AG04450 (cell line): ENCODE measurements around the gene SAP30BP. TPM values are rescaled to one million over a fixed set of nuclear protein-coding genes. Genes with fewer than 3 reads are reported as not detected.

ENCODE experiments used
- CTCF ChIA-PET: fragments of 300-600, 350-600 bp; formaldehyde crosslinking; extraction: SDS; loops from one replicate; lab custom pipeline; 2022; ENCODE audit warnings: antibody characterized with exemption, inconsistent platforms; lab: Charles Lee
- POLR2A ChIA-PET: fragments of 350-600 bp; formaldehyde crosslinking; extraction: SDS; loops from one replicate; lab custom pipeline; 2021; ENCODE audit warnings: antibody characterized with exemption, inconsistent platforms; lab: Yijun Ruan, JAX
- DNase-seq: peaks from one replicate; pipeline ENCODE4 v3.0.0-alpha.2; 2011; ENCODE audit warnings: low read depth, low spot score
- H3K27ac ChIP-seq: one replicate; pipeline ENCODE4 v1.5.1; 2012; ENCODE audit warnings: low read depth, low read length, control low read depth
- H3K27me3 ChIP-seq: one replicate; pipeline ENCODE4 v1.6.0; 2012; ENCODE audit warnings: low read length; ENCODE audit not compliant: control insufficient read depth, insufficient read depth
- H3K4me3 ChIP-seq: 2 replicates; pipeline ENCODE4 v1.5.1; 2011; ENCODE audit warnings: mild to moderate bottlenecking, low read depth, low read length, control low read depth
- H3K9me3 ChIP-seq: 2 replicates; pipeline ENCODE4 v1.5.1; 2012; ENCODE audit warnings: low read length; ENCODE audit not compliant: control insufficient read depth, insufficient read depth
- polyA plus RNA-seq: library from polyadenylated mRNA; depleted of rRNA; stranded (reverse); fragments of >200 nt; gene quantifications from 2 replicates; pipeline ENCODE4 v1.2.3, GENCODE V29; 2011
- TF ChIP-seq, protein P1 (sequence below): IDR thresholded peaks from 2 replicates; pipeline ENCODE4 v1.5.1; 2011; ENCODE audit warnings: low read depth, low read length, control low read depth, inconsistent platforms

SAP30BP gene
- polyA plus RNA-seq, 1 experiment: 75.4 TPM

GRCh38 chr17:75742337-75742736, 75.2 kb downstream of the SAP30BP start:
- ChIA-PET CTCF (interaction anchor here (0.8 to 1.5 kb wide), 2 partner anchors 67 to 109 kb away, joined by 3 read pairs; partner anchors contain the start of gene SMIM5), POLR2A (no interaction called here)
- Histone ChIP-seq H3K4me3 (no peak overlapping the region), H3K27me3 (peaks cover 8% of the 10 kb centered on the region), H3K9me3 (no peaks in the 10 kb centered on the region), H3K27ac (no peak overlapping the region)
- DNase-seq: no peak
- TF ChIP-seq, protein P1, sequence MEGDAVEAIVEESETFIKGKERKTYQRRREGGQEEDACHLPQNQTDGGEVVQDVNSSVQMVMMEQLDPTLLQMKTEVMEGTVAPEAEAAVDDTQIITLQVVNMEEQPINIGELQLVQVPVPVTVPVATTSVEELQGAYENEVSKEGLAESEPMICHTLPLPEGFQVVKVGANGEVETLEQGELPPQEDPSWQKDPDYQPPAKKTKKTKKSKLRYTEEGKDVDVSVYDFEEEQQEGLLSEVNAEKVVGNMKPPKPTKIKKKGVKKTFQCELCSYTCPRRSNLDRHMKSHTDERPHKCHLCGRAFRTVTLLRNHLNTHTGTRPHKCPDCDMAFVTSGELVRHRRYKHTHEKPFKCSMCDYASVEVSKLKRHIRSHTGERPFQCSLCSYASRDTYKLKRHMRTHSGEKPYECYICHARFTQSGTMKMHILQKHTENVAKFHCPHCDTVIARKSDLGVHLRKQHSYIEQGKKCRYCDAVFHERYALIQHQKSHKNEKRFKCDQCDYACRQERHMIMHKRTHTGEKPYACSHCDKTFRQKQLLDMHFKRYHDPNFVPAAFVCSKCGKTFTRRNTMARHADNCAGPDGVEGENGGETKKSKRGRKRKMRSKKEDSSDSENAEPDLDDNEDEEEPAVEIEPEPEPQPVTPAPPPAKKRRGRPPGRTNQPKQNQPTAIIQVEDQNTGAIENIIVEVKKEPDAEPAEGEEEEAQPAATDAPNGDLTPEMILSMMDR: no peak

- Histone ChIP-seq H3K27me3 (peaks cover 8% of the 10 kb centered on the region), H3K4me3 (no peak overlapping the region), H3K27ac (no peak overlapping the region), H3K9me3 (no peaks in the 10 kb centered on the region)
- DNase-seq: no peak
- ChIA-PET POLR2A (no interaction called here), CTCF (interaction anchor here (0.6 kb wide), 1 partner anchor 630 kb away, joined by 5 read pairs; no protein-coding TSS in a partner anchor)
- TF ChIP-seq, protein P1: no peak
These were observed 76.6 kb downstream of the SAP30BP start for GRCh38 chr17:75743625-75744206.

DNA sequence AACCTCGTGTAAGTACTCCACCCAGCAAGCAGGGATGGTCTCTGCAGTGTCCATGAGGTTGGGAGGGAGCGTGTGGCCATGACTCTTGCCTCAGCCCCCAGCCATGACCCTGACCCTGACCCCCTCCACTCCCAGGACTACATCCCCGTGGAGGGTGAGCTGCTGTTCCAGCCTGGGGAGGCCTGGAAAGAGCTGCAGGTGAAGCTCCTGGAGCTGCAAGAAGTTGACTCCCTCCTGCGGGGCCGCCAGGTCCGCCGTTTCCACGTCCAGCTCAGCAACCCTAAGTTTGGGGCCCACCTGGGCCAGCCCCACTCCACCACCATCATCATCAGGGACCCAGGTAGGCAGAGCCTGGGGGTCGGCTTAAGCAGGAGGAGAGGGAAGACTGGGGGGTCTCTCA, 81.6 kb downstream of the SAP30BP start:
- DNase-seq: no peak
- Histone ChIP-seq H3K27me3 (peaks cover 3% of the 10 kb centered on the region), H3K27ac (no peak overlapping the region), H3K4me3 (no peak overlapping the region), H3K9me3 (no peaks in the 10 kb centered on the region)
- TF ChIP-seq, protein P1: no peak
- POLR2A ChIA-PET: interaction anchor here (0.6 to 1.5 kb wide), 2 partner anchors 116 to 266 kb away, joined by 3 to 13 read pairs; partner anchors contain the start of gene SMIM5
- CTCF ChIA-PET: interaction anchor here (0.7 to 9.9 kb wide), 28 partner anchors 8 to 323 kb away, joined by 3 to 309 read pairs (median 8); partner anchors contain the start of genes GALK1, RECQL5, SAP30BP and SMIM5

DNA sequence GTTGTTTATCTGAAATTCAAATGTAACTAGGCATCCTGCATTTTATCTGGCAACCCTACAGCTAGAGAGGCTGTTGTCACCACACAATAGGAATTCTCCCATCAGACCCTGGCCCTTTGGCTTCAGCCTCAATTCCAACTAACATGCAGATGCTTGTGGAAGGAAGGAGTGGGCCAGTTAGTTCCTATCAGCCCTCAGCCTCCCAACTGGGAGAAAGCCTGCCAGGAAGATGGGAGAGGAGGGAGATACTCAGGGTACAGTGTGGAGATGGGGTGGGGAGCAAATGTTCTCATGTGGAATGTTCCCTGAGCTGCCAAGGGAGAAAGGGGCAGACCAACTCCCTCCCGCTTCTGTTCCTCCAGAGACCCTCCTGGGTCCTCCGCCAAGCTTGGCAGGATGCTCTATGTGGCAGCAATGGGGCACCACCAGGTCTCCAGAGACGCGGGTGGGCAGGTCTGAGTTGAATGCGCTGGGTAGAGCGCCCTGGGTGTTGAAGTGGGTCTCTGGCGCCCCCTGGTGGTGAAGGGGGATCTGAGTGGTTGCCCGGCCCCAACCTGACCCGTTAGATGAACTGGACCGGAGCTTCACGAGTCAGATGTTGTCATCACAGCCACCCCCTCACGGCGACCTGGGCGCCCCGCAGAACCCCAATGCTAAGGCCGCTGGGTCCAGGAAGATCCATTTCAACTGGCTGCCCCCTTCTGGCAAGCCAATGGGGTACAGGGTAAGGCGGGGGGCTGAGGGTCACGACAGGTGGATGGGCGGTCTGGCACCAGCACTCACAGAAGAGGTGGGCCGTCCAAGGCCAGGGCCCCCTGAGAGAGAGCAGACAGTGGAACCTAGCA, 82.6 kb downstream of the SAP30BP start:
- H3K27ac ChIP-seq: no peak overlapping the region
- no peak for DNase-seq
- ChIA-PET POLR2A (interaction anchor here (1.0 to 1.4 kb wide), 3 partner anchors 30 to 117 kb away, joined by 3 to 5 read pairs (median 4); partner anchors contain the start of gene SMIM5), CTCF (interaction anchor here (0.5 to 9.9 kb wide), 39 partner anchors 9 to 335 kb away, joined by 3 to 309 read pairs (median 4); partner anchors contain the start of genes GALK1, RECQL5, SAP30BP and SMIM5)
- H3K27me3 ChIP-seq: peaks cover 3% of the 10 kb centered on the region
- TF ChIP-seq, protein P1: peak; percentile 87
- 0 out of 2 replicates have a peak overlapping the region, but pooled peaks have one; percentile 10 for H3K4me3 ChIP-seq
- H3K9me3 ChIP-seq: no peaks in the 10 kb centered on the region
